K562 (cell line): ENCODE results near the gene ABHD5. TPM values are rescaled to one million over a fixed set of nuclear protein-coding genes. Genes with fewer than 3 reads are reported as not detected.
A peak's percentile ranks its signal among the peaks of the same experiment; 100 is the strongest.

ENCODE experiments used
- BRF1 ChIP-seq: IDR thresholded peaks from 3 replicates; pipeline ENCODE4 v1.6.1; 2011; ENCODE audit warnings: borderline replicate concordance, mild to moderate bottlenecking; ENCODE audit not compliant: insufficient read length; ENCODE audit errors: extremely low read depth
- CBFA2T2 ChIP-seq: fragments of 450-650 bp; conservative IDR thresholded peaks from 2 replicates; pipeline ENCODE4 v1.6.1; 2017; ENCODE audit warnings: mild to moderate bottlenecking
- CREB3L1 ChIP-seq: fragments of 450-650 bp; IDR thresholded peaks from 2 replicates; pipeline ENCODE4 v1.6.1; 2014; ENCODE audit warnings: low read depth, mild to moderate bottlenecking, moderate library complexity, borderline replicate concordance
- CXXC5 ChIP-seq: fragments of 250-450 bp; sonication (Bioruptor Pico); IDR thresholded peaks from 2 replicates; pipeline ENCODE4 v1.8.0; 2022; ENCODE audit warnings: inconsistent platforms, mild to moderate bottlenecking, moderate library complexity
- E2F4 ChIP-seq: sonication (generic); formaldehyde crosslinking; IDR thresholded peaks from 2 replicates; pipeline ENCODE4 v1.8.0; 2022; ENCODE audit warnings: mild to moderate bottlenecking, low read depth, missing genetic modification reagents
- EGR1 ChIP-seq: fragments of 450-650 bp; conservative IDR thresholded peaks from 2 replicates; pipeline ENCODE4 v1.6.1; 2017; ENCODE audit warnings: mild to moderate bottlenecking
- GABPB1 ChIP-seq: sonication (generic); formaldehyde crosslinking; IDR thresholded peaks from 2 replicates; pipeline ENCODE4 v1.8.0; 2022; ENCODE audit warnings: mild to moderate bottlenecking, missing genetic modification reagents
- HNRNPH1 ChIP-seq: fragments of 200-400 bp; formaldehyde crosslinking; optimal IDR thresholded peaks from 2 replicates; pipeline ENCODE3; 2017; ENCODE audit warnings: low read depth, mild to moderate bottlenecking, low read length, moderate library complexity
- HNRNPK ChIP-seq: fragments of 200-400 bp; formaldehyde crosslinking; IDR thresholded peaks from one replicate; pipeline ENCODE4 v1.6.1; 2018; ENCODE audit warnings: mild to moderate bottlenecking, low read depth, low read length; ENCODE audit not compliant: poor library complexity, severe bottlenecking
- KDM5B ChIP-seq: fragments of 200-600 bp; sonication (generic); IDR thresholded peaks from 2 replicates; pipeline ENCODE4 v1.6.1; 2012; ENCODE audit warnings: low read depth, mild to moderate bottlenecking, moderate library complexity, low read length, control low read depth, inconsistent platforms; ENCODE audit not compliant: insufficient replicate concordance
- MYNN ChIP-seq, 2 experiments: sonication (generic); formaldehyde crosslinking in 1 of 2; IDR thresholded peaks; 2 replicates each; pipeline versions ENCODE4 v1.5.0 to v1.6.1; 2016 to 2020; ENCODE audit warnings: antibody characterized with exemption in 1 of 2, missing genetic modification reagents in 1 of 2
- POLR2AphosphoS2 ChIP-seq: IDR thresholded peaks from 2 replicates; pipeline ENCODE4 v1.6.1; 2012; ENCODE audit warnings: low read length, improper control_type of control experiment
- RBM14 ChIP-seq: fragments of 200-400 bp; formaldehyde crosslinking; IDR thresholded peaks from 2 replicates; pipeline ENCODE4 v1.6.1; 2018; ENCODE audit warnings: low read depth, mild to moderate bottlenecking, low read length, moderate library complexity, borderline replicate concordance; ENCODE audit not compliant: insufficient read depth
- RNF2 ChIP-seq: sonication (generic); IDR thresholded peaks from 2 replicates; pipeline ENCODE4 v1.6.1; 2016
- SREBF1 ChIP-seq: fragments of 150-350 bp; IDR thresholded peaks from 2 replicates; pipeline ENCODE4 v1.6.1; 2014; ENCODE audit warnings: antibody characterized with exemption, low read depth, low read length, borderline replicate concordance
- TAF1 ChIP-seq: IDR thresholded peaks from 2 replicates; pipeline ENCODE4 v1.6.1; 2011; ENCODE audit warnings: mild to moderate bottlenecking, low read length, moderate library complexity; ENCODE audit not compliant: insufficient read depth, control insufficient read depth, severe bottlenecking; ENCODE audit errors: extremely low read depth
- TBL1XR1 ChIP-seq, 2 experiments: IDR thresholded peaks; 2 replicates each; pipeline ENCODE4 v1.6.1; 2012; ENCODE audit warnings: improper control_type of control experiment in 2 of 2, low read length in 2 of 2, mild to moderate bottlenecking in 1 of 2
- TCF3 ChIP-seq: sonication (generic); formaldehyde crosslinking; IDR thresholded peaks from 2 replicates; pipeline ENCODE4 v1.4.0; 2020; ENCODE audit warnings: mild to moderate bottlenecking, missing genetic modification reagents
- TSC22D4 ChIP-seq: fragments of 450-650 bp; IDR thresholded peaks from 2 replicates; pipeline ENCODE4 v1.6.1; 2016; ENCODE audit warnings: missing genetic modification characterization, missing biosample characterization, control low read depth
- U2AF1 ChIP-seq: fragments of 200-400 bp; formaldehyde crosslinking; optimal IDR thresholded peaks from 2 replicates; pipeline ENCODE3; 2017; ENCODE audit warnings: mild to moderate bottlenecking, low read depth, low read length, moderate library complexity
- XRCC5 ChIP-seq: fragments of 200-400 bp; formaldehyde crosslinking; IDR thresholded peaks from 2 replicates; pipeline ENCODE4 v1.6.1; 2017; ENCODE audit warnings: low read depth, mild to moderate bottlenecking, low read length
- ZNF764 ChIP-seq: fragments of 250-450 bp; sonication (Bioruptor Pico); IDR thresholded peaks from 2 replicates; pipeline ENCODE4 v1.4.0; 2020; ENCODE audit warnings: low read depth, mild to moderate bottlenecking, moderate library complexity
- polyA plus RNA-seq, 8 experiments: library from polyadenylated mRNA; depleted of rRNA in 4 of 8; stranded (reverse) in 5 of 8; unstranded in 3 of 8; fragments of >200 nt; fragmentation: Nextera tagmentation in 2 of 8; fragmentation: Illumina TruSeq in 1 of 8; extraction: Ambion mirVana in 2 of 8; extraction: Trizol in 1 of 8; gene quantifications; 2 replicates each; pipeline versions ENCODE4 v1.2.1 to v1.2.3, GENCODE V29; 2011 to 2014; ENCODE audit warnings: inconsistent platforms in 1 of 8, missing spikeins in 1 of 8
- total RNA-seq, 7 experiments: library from RNA; depleted of rRNA in 6 of 7; stranded (reverse); fragments of >200 nt in 6 of 7; fragmentation: Illumina TruSeq in 2 of 7; extraction: Trizol in 2 of 7; gene quantifications; 2 replicates each; pipeline versions ENCODE4 v1.2.1 to v1.2.3, GENCODE V29; 2011 to 2021; ENCODE audit warnings: low replicate concordance in 1 of 7
- TF ChIP-seq, protein P1 (sequence below): fragments of 250-450 bp; sonication (Bioruptor Pico); IDR thresholded peaks from 2 replicates; pipeline ENCODE4 v1.4.0; 2020; ENCODE audit warnings: mild to moderate bottlenecking, moderate library complexity

Gene ABHD5
- total and polyA plus RNA-seq, 9 of the 15 experiments (the other 6 are each of a cell fraction or from before 2014, with no cell fraction given): 27.8 to 61.7 (median 39.9) TPM

- TF ChIP-seq, protein P1, sequence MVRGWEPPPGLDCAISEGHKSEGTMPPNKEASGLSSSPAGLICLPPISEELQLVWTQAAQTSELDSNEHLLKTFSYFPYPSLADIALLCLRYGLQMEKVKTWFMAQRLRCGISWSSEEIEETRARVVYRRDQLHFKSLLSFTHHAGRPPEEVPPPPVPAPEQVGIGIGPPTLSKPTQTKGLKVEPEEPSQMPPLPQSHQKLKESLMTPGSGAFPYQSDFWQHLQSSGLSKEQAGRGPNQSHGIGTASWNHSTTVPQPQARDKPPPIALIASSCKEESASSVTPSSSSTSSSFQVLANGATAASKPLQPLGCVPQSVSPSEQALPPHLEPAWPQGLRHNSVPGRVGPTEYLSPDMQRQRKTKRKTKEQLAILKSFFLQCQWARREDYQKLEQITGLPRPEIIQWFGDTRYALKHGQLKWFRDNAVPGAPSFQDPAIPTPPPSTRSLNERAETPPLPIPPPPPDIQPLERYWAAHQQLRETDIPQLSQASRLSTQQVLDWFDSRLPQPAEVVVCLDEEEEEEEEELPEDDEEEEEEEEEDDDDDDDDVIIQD (CRISPR knock-in tag): peak; percentile 76; the same call in 1 of the 2 replicates
- TF ChIP-seq TAF1 (peak; percentile 90), BRF1 (no peak), RBM14 (no peak), GABPB1 (CRISPR knock-in tag) (peak; percentile 84), SREBF1 (no peak), TBL1XR1 (IDR thresholded peaks at IDR 0.05; ENCODE audit: low read length in 2 of 2) (peak; percentile 11 to 53; a peak in 3 of 4 replicates), KDM5B (peak; percentile 100), ZNF764 (no peak), U2AF1 (peak; percentile 99), EGR1 (no peak), TCF3 (CRISPR knock-in tag) (peak; percentile 34; the same call in 1 of the 2 replicates), POLR2AphosphoS2 (peak; percentile 88; the same call in 1 of the 2 replicates), CXXC5 (CRISPR knock-in tag) (peak; percentile 94), HNRNPH1 (no peak), E2F4 (CRISPR knock-in tag) (peak; percentile 49; the same call in 1 of the 2 replicates), XRCC5 (peak; percentile 18; the same call in 1 of the 2 replicates), CBFA2T2 (no peak), CREB3L1 (peak; percentile 75; the same call in 1 of the 2 replicates), MYNN (IDR thresholded peaks at IDR 0.05) (no peak; the same call in 1 of the 2 replicates), MYNN (CRISPR knock-in tag; IDR thresholded peaks at IDR 0.05) (no peak), HNRNPK (peak; percentile 80), TSC22D4 (tag) (no peak), RNF2 (peak; percentile 74)
These were observed at the start of gene ABHD5 (continued) for GRCh38 chr3:43690400-43691119.
